ENCODE results near the gene METAP1.
"Not testable (repeated sequence)": the region's sequence is repeated elsewhere in the genome, so short reads cannot be mapped to it uniquely, and the experiment has no call there.

Gene METAP1

DNA sequence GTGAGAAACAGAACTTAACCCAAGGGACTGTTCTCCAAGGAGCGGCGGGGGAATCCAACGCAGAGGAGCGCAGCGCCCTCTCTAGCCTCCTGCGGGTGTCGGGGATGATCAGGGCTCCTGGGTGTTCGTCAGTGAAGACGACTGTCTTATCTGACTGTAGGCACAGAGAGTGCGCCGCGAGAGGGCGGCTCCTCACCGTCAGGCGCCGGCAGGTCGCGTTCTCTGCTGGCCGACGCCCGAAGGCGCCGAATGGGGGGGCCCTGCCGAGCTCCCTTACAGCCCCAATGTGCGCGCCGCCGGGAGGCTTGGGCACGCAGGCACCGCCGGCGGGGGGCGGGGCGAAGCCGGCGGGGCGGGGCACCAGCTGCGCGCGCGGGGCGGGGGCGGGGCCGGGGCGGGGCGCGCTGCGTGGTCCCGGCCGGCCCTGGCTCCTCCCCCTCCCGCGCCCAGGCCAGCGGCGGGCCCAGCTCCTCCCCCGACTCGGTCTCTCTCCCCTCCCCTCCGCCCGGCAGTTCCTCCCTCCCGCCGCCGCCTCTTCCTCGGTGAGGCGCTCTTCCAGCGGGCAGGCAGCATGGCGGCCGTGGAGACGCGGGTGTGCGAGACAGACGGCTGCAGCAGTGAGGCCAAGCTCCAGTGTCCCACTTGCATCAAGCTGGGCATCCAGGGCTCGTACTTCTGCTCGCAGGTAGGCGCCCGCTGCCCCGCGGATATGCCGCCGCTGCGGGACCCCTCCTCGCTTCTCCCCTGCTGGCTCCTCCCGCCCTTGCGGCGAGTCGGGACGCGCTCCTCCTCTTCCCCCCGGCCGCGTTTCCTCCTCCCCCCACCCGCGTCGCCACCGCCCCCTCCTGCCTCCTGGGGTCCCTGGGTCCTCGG is at the start of gene METAP1:
Gene METAP1 (plus strand): TSS at position 539 of the 873 bp plus-strand sequence. CDS start 33 bp downstream, at position 572.
- peak; percentile 99 for DNase-seq (ENCODE audit: low spot score)

DNA sequence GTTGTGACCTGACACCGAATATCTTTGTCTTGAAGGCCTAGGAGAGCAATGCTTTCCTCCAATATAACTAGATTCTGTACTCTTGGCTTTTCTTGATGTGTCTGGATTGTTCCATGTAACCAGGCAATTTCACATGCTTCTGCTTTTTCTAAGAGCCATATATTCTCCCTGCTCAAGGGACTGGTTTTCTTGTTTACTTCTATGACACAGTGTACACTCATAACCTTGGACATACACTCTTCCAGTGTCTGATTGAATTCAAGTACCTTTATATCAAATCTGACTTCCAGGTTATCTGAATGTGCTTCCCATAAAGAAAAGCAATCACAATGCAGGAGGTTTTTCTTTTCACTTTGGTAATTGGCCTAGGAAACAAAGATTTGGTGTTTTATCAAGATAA is 49.2 kb upstream of the METAP1 start:
- DNase-seq (ENCODE audit: low spot score) = no peak

DNA sequence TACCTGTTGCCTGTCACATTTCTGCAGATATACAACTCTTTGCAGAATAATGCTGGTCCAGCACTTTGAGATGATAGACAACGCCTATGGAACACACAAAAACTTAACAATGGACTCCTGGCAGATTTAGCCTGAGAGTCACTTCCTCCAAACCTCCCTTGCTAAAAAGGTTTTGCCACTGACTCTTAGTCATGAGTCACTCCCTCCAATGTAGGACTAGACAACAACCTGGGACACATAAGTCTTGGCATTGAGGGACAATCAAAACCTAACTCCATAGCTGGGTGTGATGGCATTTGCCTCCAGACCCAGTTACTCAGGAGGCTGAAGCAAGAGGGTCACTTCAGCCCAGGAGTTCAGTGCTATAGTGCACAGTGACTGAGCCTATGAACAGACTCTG is 44.6 kb upstream of the METAP1 start:
- DNase-seq (ENCODE audit: low spot score) = no peak

DNA sequence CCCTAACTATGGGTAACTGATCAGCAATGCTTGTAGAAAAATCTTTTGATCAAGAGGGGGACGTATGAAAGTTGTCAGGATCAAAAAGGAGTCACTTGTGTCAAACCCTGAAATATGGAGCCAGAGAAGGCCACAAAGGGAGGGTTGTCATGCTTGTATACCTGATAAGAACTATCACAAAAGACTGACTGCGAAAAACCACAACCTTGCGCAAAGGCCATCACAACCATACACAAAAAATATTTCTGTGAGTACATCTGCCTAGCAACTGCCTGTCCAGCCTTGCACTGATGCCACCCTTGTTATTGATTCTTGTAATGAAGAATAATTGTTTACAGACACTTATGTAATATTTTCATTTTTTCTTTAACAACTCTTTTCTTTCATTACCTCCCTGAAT is 43.8 kb upstream of the METAP1 start:
- no peak for DNase-seq (ENCODE audit: low spot score)

DNA sequence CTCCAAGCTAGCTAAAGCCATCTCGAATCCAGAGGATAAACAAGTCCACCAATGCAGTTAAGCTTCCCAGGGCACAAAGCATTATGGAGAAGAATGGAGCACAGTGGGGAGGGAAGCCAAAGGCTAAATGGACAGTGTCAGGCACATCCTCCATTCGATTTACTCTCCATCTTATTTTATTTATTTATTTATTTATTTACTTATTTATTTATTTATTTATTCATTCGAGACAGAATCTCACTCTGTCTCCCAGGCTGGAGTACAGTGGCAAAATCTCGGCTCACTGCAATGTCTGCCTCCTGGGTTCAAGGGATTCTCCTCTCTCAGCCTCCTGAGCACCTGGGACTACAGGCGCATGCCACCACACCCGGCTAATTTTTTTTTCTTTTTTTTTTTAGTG is 40.3 kb upstream of the METAP1 start:
- DNase-seq (ENCODE audit: low spot score) = no peak

DNA sequence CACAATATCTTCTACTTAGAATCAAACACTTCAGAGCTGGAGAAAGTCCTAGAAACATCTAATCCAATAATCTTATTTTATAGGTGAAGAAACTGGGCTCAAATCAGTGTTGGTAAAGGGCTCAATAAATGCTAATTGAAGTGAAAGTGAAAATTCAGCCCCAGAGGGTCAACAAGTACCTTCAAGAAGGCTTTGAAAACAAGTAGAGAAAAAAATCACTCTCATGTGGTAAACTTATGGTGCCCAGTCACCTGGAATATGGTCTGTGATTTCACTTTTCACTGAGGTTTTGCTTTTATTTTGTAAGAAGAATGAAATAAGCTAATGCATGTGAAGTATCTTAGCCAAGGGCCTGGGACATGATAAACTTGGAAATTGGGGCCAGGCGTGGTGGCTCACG is 37.5 kb upstream of the METAP1 start:
- DNase-seq (ENCODE audit: low spot score) = no peak

DNA sequence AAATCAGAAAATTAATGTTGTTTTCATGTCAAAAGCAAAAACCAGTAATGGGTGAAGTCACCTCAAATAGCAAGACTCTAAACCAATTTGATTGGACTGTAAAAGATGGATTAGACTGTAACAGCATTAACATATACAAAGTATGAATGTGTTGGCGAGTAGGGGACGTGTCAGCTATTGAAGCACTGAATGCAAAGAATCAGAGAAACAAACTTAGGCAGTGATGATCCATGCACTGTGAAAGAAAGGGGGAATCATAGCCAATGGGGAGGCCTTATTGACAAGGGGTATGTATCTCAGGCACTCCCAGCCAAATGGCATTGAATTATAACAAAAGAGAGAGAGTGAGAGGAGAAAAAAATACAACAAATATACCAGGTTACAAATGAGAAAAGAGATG is 36.1 kb upstream of the METAP1 start:
- DNase-seq (ENCODE audit: low spot score) = no peak

DNA sequence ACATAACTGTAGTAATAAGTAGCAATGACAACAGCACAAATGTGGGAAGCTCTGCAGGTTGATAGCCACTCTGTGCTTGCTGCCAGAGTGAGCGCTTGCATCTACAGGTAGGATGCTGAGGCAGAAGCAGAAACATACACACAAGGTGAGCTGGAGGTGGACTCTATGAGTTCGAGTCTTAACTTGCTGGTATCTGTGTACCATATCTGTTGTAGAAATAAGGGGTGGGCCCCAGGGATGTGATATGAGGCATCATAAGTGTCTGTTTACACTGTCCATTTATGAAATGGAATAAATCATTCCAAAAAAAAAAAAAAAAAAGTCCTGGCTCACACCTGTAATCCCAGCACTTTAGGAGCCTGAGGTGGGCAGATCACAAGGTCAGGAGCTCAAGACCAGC is 33.8 kb upstream of the METAP1 start:
- DNase-seq (ENCODE audit: low spot score) = no peak

DNA sequence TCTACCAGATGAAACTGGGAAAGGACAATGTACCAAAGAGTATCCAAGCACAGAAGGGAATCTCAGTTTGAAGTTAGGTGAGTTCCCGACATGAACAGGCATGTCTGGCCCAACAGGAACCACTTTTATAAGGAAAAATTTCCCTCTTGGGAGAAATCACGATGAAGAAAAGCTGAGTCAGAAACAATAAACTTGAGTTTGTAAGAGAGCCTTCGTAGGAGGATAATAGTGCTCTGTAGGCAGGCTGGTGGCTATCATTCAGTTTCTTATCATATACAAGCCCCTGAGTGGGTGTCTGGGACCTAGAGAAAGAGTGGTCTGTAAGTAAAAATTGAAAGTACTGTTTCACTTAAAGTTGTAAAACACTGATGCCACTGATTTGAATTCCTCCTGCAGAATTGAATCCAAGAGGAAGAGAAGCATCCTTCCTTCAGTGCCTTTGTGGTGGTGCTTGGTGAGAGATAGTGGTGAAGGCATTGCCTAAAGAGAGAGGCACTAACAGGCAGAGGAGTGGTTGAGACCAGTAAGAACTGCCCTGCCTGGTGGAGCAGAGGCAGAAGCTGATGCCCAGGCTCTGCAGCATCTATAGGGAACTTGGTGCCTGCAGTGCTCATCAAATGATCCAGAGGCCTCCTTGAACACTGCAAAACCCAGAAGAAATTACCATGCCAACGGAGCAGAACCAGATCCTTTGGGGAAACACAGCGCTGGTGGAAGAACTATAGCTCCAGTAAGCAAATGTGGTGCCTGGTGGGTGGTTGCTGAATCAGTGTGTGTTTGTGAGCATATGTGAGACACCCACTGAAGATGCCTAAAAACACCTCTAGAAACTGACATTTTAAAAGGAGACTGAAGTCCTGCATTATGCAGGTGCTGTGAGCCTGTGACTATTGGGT is 31.7 kb upstream of the METAP1 start:
- no peak for DNase-seq (ENCODE audit: low spot score)

DNA sequence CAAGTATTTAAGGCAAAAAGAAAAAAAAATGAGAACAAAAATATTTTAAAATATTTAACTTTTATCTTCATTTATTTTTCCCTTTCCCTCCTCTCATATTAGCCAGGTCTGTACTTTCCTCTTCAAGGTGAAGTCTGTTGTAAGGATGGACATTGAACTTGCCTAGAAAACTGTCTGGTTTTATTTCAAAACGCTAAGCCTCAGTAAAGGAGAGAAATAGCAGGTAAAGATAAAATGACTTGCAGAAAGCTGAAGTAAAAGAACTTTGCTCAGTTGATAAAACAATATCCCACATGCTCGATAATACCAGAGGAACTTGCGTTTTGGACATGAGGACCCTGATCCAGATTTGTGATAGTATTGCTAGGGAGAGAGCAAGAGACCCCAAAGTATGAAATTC is 28.6 kb upstream of the METAP1 start:
- DNase-seq (ENCODE audit: low spot score) = no peak

DNA sequence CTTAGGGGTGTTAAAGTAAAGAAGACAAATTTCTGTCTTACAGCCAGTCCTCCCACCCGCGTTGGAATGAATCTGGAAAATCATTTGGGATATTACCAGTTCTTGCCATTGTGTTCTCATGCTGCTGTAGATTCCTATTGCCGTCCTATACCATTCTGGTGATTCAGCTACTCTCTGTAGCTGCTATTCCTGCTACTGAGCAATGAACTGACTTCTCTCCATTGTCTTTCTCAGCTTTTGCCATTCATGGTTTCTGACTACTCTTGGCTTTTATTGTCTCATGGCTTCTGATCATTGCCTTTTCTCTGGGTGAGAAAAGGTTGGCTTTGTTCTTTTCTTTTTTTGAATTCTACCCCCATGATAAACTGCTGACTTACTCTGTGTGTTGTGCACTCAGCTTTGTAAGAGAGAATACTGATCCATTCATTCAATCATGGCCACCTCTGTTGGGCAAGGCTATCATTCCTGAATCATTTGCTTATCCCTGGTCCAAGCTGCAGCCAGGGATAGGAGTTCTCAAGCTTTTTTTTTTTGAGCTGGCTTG is 27.7 kb upstream of the METAP1 start:
- DNase-seq (ENCODE audit: low spot score) = no peak

DNA sequence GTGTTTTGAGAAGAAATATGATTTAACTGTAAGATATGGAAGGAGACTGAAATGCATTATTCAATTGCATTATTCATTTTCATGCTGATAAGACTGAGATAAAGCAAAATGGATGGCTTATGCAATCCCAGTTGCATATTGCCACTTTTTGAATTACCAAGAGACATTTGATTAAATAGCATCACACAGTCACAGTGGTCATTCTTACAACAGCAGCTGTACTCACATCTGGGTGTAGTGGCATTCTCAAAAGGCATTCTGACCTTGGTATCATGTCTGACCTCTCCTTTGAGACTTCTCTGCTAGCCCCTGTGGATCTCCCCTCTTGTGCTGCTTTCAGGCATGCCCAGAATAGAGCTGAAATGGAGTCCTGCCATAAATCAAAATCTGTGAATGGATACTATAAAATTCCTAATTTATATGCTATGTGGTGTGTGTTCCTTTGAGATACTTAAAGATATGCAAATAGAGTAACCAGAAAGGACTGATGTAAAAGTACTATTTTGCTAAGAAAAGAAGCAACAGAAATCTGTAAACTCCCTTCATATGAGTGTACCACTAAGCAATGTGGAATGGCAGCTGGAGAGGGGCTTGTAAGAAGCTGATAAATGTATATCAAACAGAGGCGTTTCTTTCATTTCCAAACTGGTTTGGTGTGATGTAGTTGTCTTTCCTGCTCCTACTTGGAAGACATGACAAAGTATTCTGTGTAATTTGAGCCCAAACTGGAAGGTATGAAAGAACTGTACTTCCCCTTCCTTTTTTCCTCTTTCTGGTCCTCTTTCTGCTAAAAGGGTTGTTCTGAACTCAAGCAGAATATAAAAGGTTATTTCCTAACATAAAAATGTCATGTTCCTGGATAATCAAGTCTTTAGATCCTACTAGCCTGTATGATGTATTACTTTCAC is 25.4 kb upstream of the METAP1 start:
- DNase-seq (ENCODE audit: low spot score) = no peak

DNA sequence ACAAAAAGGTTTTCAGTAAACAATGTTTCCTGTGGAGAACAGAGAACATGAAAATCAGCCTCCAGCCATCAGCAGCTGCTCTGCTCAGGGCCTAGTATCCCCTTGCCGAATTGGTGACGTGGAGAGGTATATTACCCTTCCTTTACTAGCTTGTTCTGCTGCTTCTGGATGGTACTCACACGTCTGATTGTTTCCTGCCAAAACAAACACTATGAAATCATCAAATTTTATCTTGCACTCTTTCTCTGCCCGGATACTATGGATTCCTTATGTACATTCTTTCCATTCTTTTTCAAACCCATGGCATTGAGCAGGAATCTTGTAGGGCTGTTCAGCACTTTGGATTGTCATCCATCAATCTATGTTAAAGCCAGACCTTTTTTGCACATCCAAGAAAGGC is 18.8 kb upstream of the METAP1 start:
- DNase-seq (ENCODE audit: low spot score) = no peak

DNA sequence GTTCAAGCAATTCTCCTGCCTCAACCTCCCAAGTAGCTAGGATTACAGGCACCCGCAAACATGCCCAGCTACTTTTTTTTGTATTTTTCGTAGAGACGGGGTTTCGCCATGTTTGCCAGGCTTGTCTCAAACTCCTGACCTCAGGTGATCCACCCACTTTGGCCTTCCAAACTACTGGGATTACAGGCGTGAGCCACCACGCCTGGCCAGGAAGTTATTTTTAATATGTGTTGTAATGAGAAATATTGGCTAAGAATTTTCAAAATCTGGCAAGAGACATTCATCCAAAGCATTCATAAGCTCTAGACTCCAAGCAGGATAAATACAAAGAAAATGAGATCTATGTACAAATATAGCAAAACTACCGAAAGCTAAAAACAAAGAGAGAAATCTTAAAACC is 18.0 kb upstream of the METAP1 start:
- DNase-seq (ENCODE audit: low spot score) = no peak

DNA sequence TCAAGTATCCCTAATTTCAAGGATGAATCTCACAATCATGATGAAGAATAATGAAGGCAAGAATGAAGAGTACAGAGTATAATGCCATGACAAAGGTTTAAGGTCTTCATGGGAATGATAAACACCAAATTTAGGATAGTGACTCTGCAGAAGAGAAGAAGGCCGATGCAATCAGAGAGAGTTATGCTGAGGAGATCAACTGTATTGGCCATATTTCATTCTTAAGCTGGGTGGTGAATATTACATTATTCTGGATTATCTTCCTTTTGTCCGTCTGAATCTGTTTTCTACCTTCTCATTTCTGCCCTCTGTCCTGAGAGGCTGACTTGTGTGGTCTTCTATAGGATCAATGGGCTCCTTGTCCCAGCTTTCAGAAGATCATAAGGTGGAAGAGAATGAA is 7.8 kb upstream of the METAP1 start:
- no peak for DNase-seq (ENCODE audit: low spot score)

DNA sequence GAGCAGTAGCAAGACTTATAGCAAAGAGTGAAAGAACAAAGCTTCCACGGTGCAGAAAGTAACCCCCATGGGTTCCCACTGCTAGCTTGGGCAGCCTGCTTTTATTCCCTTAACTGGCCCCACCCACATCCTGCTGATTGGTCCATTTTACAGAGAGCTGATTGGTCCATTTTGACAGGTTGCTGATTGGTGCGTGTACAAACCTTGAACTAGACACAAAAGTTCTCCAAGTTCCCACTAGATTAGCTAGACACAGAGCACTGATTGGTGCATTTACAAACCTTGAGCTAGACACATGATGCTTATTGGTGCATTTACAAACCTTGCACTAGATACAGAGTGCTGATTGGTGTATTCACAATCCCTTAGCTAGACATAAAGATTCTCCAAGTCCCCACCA is 2.7 kb upstream of the METAP1 start:
- not testable (repeated sequence) for DNase-seq (ENCODE audit: low spot score)

DNA sequence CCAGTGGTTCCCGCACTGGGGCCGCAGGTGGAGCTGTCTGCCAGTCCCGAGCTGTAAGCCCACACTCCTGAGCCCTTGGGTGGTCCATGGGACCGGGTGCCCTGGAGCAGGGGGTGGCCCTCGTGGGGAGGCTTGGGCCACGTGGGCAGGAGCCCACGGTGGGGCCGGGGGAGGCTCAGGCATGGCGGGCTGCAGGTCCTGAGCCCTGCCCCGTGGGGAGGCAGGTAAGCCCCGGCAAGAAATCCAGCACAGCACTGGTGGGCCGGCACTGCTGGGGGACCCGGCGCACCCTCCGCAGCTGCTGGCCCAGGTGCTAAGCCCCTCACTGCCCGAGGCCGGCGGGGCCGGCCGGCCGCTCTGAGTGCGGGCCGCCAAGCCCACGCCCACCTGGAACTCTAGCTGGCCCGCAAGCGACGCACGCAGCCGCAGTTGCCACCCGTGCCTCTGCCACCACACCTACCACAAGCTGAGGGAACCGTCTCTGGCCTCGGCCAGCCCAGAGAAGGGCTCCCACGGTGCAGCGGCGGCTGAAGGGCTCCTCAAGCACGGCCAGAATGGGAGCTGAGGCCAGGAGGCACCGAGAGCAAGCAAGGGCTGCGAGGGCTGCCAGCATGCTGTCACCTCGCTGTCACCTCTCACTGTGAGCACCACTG is 2.0 kb upstream of the METAP1 start:
- no peak for DNase-seq (ENCODE audit: low spot score)

DNA sequence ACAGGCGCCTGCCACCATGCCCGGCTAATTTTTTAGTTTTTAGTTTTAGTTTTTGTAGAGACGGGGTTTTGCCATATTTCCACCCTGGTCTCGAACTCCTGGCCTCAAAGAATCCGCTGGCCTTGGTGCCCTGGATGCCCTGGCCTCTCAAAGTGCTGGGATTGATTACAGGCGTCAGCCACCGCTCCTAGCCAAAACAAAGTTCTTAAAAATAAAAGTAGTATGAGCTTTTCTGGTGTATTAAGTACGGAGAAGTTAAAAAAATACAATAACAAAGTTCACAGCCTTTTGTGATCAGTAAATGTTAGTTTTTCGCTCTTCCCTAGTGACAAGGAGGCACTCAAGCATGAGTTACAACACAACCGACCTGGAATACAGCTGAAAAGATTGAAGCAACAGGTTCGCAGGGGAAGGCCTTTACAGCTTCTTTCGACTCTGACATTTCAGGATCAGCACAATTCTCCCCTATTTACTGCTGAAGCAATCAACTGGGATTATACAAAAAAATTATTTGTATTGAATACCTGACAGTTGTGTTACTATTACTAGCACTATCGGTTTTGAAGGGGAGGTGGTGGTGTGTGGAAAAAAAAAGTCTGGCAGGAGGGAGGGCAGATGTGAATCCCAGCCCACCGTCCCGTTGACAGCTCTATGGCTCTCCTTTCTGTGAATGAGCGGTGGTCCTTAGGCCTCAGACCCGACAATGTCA is 893 bp upstream of the METAP1 start:
- peak; percentile 27 for DNase-seq (ENCODE audit: low spot score)

DNA sequence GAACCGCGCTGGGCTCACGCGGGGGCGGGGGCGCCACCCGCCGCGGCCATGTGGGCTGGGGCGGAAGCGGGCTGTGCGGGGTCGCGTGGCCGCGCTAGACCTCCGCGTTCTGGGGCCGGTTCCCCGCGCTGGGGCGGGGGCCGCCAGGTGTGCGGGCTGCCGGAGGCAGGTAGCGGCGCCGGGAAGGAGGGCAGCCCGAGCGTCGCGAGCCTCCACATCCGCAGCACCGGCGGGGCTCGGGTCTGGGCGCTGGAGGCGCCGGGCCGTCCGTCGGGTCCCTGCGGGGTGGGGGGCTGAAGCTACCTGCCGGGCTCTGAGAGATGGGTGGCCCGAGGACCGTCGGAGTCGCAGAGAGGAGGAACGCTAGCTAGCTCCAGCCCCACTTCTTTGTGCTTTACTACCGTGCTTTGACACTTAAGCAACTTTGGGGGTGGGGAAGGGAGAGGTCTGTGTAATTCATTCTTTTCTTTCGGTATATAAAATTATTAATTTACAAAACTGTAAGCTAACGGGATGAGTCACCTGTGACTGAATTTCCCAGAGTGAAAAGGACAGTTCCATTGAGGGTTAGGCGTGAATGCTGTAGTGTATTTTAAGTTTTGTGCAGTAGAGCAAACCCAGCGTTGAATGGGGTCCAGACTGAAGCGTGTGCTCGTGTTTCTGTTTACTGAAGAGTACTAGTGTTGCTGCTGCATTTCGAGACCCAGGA is 689 bp downstream of the METAP1 start:
- DNase-seq (ENCODE audit: low spot score) = peak; percentile 36

DNA sequence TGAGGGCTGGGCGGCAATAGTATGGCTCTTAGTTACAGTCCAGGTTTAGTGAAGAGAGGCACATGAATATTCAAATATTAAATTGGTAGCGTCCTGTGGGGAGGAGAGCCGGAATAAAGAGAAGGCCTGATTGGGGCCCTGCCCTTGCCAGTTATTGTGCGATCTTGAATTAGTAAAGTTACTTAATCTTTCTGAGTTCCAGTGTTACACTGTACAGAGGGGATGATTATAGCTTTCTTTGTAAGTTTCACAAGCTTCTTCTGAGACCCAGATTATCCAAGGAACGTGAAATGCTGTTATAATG is 1.2 kb downstream of the METAP1 start:
- DNase-seq (ENCODE audit: low spot score) = no peak
